NOMO-1 (cell line): Measurements from ENCODE around the gene SLC22A7.

Experiments
- DNase-seq, 2 experiments: peaks; one replicate each; lab custom pipeline; 2025; ENCODE audit not compliant: unreplicated experiment in 2 of 2; lab: John Stamatoyannopoulos, UW

Gene SLC22A7

DNA sequence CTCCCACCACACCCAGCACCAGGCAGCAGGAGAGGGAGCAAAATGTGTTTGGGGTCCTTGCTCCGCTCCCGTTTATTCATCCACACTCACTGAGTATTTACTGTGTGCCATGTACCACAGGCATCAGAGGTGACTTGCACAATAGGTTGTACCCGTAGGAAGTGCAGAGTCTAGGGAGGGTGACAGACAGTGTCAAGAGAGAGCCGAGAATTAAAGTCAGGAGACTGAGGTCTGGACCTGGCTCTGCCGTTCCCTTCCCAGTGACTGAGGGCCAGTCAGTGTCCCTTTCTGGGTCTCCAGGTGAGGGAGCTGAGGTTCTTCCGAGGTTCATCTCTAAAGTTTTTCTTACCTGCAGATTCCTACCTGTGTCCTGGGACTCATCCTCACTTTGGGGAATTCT is 32.5 kb upstream of the SLC22A7 start:
- DNase-seq, result no peak

- no peak for DNase-seq
Measured at GRCh38 chr6:43267619-43268354, 30.3 kb upstream of the SLC22A7 start.

GRCh38 chr6:43268355-43268700 is 29.7 kb upstream of the SLC22A7 start:
- DNase-seq, result no peak

- DNase-seq, result no peak
Measured at GRCh38 chr6:43268782-43269272, 29.2 kb upstream of the SLC22A7 start.

DNA sequence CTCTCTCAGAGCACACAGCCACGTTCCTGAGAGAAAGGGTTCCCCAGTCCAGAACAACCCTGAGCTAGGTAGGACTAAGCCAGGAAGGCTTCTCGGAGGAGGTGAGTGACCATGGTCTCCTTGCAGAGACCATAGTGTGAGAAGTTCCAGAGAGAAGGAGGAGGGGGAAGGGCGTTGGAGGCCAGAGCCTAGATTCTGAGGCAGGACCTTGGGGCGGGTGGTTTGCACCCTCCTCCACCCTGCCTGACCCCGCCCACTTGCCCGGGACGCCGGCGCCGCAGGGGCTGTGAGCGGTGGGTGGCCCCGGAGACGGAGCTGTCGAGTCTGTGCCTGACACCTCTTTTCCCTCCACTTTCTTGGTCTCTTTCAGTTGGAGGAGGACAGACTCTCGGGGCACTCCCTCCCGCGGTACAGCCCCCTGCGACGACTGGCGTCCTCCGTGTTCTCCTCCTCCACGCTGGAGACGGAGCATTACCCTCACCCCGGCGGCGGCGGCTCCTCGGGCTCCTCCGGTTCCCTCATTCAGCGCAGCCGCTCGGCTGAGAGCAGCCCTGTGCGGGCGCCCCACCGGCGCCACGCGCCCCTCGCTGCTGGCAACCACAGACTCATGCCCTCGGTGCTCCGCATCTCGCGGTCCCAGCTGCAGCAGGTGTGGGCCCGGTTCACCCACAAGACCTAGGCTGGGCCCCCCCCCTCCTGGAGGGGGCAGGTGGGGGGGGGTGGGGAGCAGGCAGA is 28.6 kb upstream of the SLC22A7 start:
- peak; percentile 24 to 31 for DNase-seq

DNA sequence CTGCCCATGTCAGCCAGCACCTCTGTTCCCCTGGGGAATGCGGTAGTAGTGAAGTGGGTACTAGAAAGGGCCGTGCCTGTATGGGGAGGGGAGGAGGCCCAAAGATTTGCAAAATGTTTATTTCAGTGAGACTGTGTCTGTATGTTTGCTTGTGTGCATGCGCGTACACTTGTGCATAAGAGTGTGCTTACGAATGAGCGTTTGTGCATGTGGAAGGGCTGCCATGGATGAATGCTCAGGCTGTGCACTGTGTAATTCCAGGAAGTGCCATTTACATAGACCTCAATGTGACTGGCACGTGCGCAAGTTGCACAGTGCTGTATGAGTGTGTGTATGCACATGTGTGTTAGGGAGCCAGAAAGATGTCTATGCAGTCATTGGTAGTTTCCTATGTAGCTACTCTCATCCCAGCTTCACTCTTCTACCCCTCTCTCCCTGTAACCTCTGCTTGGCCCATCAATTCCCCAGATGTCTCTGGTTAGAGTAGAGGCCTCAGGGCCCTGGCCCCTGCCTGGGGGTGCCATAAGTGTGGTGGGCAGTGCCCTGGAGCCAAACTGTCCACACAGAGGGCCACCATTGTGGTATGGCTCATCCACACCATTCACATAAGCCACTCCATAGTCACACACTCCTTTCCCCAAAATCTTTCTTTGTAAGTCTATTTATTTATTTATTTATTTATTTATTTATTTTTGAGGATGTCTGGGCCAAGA is 26.8 kb upstream of the SLC22A7 start:
- no peak for DNase-seq

- DNase-seq, result no peak
Measured at GRCh38 chr6:43271944-43272343, 26.1 kb upstream of the SLC22A7 start.

GRCh38 chr6:43273707-43274106 is 24.4 kb upstream of the SLC22A7 start:
- no peak for DNase-seq

GRCh38 chr6:43274127-43274915 is 23.7 kb upstream of the SLC22A7 start:
- no peak for DNase-seq

- no peak for DNase-seq
Measured at GRCh38 chr6:43274916-43275597, 23.0 kb upstream of the SLC22A7 start.

- no peak for DNase-seq
Measured at GRCh38 chr6:43275801-43276576, 22.1 kb upstream of the SLC22A7 start.

GRCh38 chr6:43276577-43277305 is 21.3 kb upstream of the SLC22A7 start:
- no peak for DNase-seq

DNA sequence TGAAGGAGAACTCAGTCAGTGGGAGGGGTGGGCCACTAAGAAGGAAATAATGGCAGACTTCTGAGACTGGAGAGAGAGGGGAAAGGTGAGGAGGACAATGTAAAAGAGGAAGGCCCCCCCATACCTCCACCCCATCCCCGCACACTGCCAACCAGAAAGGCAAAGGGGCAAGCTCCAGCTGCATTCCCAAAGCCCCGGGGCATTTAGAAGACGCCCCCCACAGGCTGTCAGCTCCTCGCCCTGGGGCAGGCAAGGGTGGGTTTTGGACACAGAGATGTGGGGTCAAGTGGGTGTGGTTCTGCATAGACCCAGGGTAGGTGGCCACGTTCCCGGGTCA is 20.8 kb upstream of the SLC22A7 start:
- no peak for DNase-seq

- DNase-seq, result no peak
Measured at GRCh38 chr6:43277643-43278523, 20.2 kb upstream of the SLC22A7 start.

DNA sequence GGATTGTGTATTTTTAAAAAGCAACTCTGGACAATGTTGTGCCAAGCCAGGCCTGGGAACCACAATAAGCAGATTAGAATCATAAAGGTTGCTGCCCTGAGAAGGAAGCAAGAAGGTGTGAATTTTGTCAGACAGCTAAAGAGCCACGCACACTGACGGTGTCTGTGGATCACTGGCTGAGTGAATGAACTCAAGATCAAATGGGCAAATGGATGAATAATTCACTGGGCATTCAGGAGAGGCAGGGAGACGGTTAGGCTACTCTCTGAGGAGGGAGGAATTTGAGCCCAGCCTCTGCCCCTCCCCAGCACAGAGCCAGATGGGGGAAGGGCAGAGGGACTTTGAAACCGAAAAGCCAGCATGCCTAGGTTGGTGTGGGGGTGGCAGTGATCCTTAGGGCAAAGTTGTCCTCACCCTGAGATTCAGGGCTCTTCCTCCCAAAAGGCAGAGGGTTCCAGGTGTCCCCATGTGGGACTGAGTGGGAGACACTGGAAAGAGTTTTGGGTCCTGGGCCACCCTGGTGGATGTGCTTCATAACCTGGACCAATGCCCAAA is 19.5 kb upstream of the SLC22A7 start:
- DNase-seq, result no peak

GRCh38 chr6:43280234-43280633 is 17.8 kb upstream of the SLC22A7 start:
- no peak for DNase-seq

- no peak for DNase-seq
Measured at GRCh38 chr6:43282060-43282459, 16.0 kb upstream of the SLC22A7 start.
